GM12878 (cell line): ENCODE measurements around the gene AGAP3. TPM values are rescaled to one million over a fixed set of nuclear protein-coding genes. Genes with fewer than 3 reads are reported as not detected.

Experiments used
- ATAC-seq: fragments of 200-7000 bp; cut with Tn5 transposase; 3 replicates; pipeline ENCODE4 v1.9.1; 2020; ENCODE audit warnings: mild to moderate bottlenecking, moderate library complexity
- BruUV-seq: library from RNA; stranded (reverse); fragments of 400-500 nt; replicated peaks from 2 replicates; lab custom pipeline; 2021; lab: Mats Ljungman, UMichigan
- CTCF ChIA-PET: fragments of 300-600 bp; sonication (Branson Sonifier 250); formaldehyde crosslinking; extraction: SDS; loops from one replicate; lab custom pipeline; 2021; ENCODE audit warnings: inconsistent platforms; lab: Yijun Ruan, JAX
- POLR2A ChIA-PET: fragments of 350-600 bp; formaldehyde crosslinking; extraction: SDS; loops from one replicate; lab custom pipeline; 2021; ENCODE audit warnings: inconsistent platforms; lab: Charles Lee
- RAD21 ChIA-PET: fragments of 300-600 bp; sonication (Branson Sonifier 250); formaldehyde crosslinking; loops from one replicate; lab custom pipeline; 2023; ENCODE audit warnings: antibody characterized with exemption; ENCODE audit not compliant: unreplicated experiment; lab: Charles Lee
- SMC1A ChIA-PET: fragments of 300-600 bp; sonication (Branson Sonifier 250); formaldehyde crosslinking; loops from one replicate; lab custom pipeline; 2023; ENCODE audit not compliant: unreplicated experiment, uncharacterized antibody; lab: Charles Lee
- DNase-seq: peaks from one replicate; pipeline ENCODE4 v3.0.0-alpha.2; 2011; ENCODE audit warnings: low read depth, low spot score
- FAIRE-seq: peaks from 3 replicates; lab custom pipeline; 2011; peaks lifted over from hg19 to GRCh38; lab: Jason Lieb, UNC
- H2AFZ ChIP-seq: 2 replicates; pipeline ENCODE4 v1.6.0; 2011; ENCODE audit warnings: low read depth, low read length, control low read depth; ENCODE audit not compliant: control insufficient read depth
- H3K27ac ChIP-seq: 2 replicates; pipeline ENCODE4 v1.5.1; 2011; ENCODE audit warnings: control low read depth; ENCODE audit not compliant: control insufficient read depth, insufficient read depth
- H3K27me3 ChIP-seq, 2 experiments: replicated peaks in 1 of 2; 2 replicates each; pipeline versions ENCODE4 v1.6.0 to v1.6.1; 2011; ENCODE audit warnings: low read length in 1 of 2; ENCODE audit not compliant: control insufficient read depth in 2 of 2, insufficient read depth in 2 of 2
- H3K36me3 ChIP-seq, 2 experiments: 2 replicates each; pipeline ENCODE4 v1.5.1; 2011; ENCODE audit warnings: low read length in 1 of 2; ENCODE audit not compliant: control insufficient read depth in 2 of 2, insufficient read depth in 2 of 2
- H3K4me1 ChIP-seq: 2 replicates; pipeline ENCODE4 v1.6.1; 2011; ENCODE audit warnings: mild to moderate bottlenecking, low read length, moderate library complexity, mixed read lengths; ENCODE audit not compliant: control insufficient read depth, insufficient read depth
- H3K4me2 ChIP-seq: 2 replicates; pipeline ENCODE4 v1.6.0; 2011; ENCODE audit warnings: control low read depth; ENCODE audit not compliant: control insufficient read depth, insufficient read depth
- H3K4me3 ChIP-seq: fragments of 200-600 bp; sonication (generic); 2 replicates; pipeline ENCODE4 v1.5.1; 2016
- H3K79me2 ChIP-seq: 2 replicates; pipeline ENCODE4 v1.6.0; 2011; ENCODE audit warnings: low read length; ENCODE audit not compliant: control insufficient read depth, insufficient read depth
- H3K9ac ChIP-seq: 2 replicates; pipeline ENCODE4 v1.8.0; 2011; ENCODE audit warnings: low read length, control low read depth, mixed read lengths; ENCODE audit not compliant: control insufficient read depth, insufficient read depth
- H3K9me3 ChIP-seq: replicated peaks from 3 replicates; pipeline ENCODE4 v1.5.1; 2011; ENCODE audit warnings: mild to moderate bottlenecking, low read length; ENCODE audit not compliant: control insufficient read depth, insufficient read depth
- H4K20me1 ChIP-seq: 2 replicates; pipeline ENCODE4 v1.6.0; 2011; ENCODE audit not compliant: control insufficient read depth, insufficient read depth
- BCL3 ChIP-seq: IDR thresholded peaks from 2 replicates; pipeline ENCODE4 v1.6.1; 2011; ENCODE audit warnings: borderline replicate concordance, low read depth, mild to moderate bottlenecking, moderate library complexity, low read length; ENCODE audit not compliant: insufficient read depth, poor library complexity, severe bottlenecking
- BCLAF1 ChIP-seq: fragments of 450-650 bp; IDR thresholded peaks from 2 replicates; pipeline ENCODE4 v1.6.1; 2017; ENCODE audit warnings: antibody characterized with exemption, mild to moderate bottlenecking, moderate library complexity
- GABPA ChIP-seq: IDR thresholded peaks from 2 replicates; pipeline ENCODE4 v1.6.1; 2014; ENCODE audit warnings: antibody characterized with exemption, low read depth, mild to moderate bottlenecking, inconsistent platforms
- IRF3 ChIP-seq: fragments of 450-650 bp; IDR thresholded peaks from 2 replicates; pipeline ENCODE4 v1.6.1; 2014; ENCODE audit warnings: mild to moderate bottlenecking
- MXI1 ChIP-seq: fragments of 150-350 bp; IDR thresholded peaks from 2 replicates; pipeline ENCODE4 v1.6.1; 2011; ENCODE audit warnings: low read depth, mild to moderate bottlenecking, inconsistent platforms, low read length, improper control_type of control experiment
- MYB ChIP-seq: fragments of 150-350 bp; IDR thresholded peaks from 2 replicates; pipeline ENCODE4 v1.6.1; 2014; ENCODE audit warnings: mild to moderate bottlenecking, low read depth, low read length, borderline replicate concordance
- POU2F2 ChIP-seq: IDR thresholded peaks from 3 replicates; pipeline ENCODE4 v1.6.1; 2011; ENCODE audit warnings: low read depth, mild to moderate bottlenecking, low read length, borderline replicate concordance
- RAD51 ChIP-seq: fragments of 450-650 bp; IDR thresholded peaks from 2 replicates; pipeline ENCODE4 v1.6.1; 2016; ENCODE audit warnings: moderate library complexity, mild to moderate bottlenecking, inconsistent platforms
- RB1 ChIP-seq: fragments of 450-650 bp; formaldehyde crosslinking; IDR thresholded peaks from 2 replicates; pipeline ENCODE4 v1.6.1; 2017; ENCODE audit warnings: mild to moderate bottlenecking, borderline replicate concordance
- ZBED1 ChIP-seq: IDR thresholded peaks from 2 replicates; pipeline ENCODE4 v1.6.1; 2016; ENCODE audit warnings: borderline replicate concordance
- ZNF622 ChIP-seq: fragments of 450-650 bp; IDR thresholded peaks from 2 replicates; pipeline ENCODE4 v1.6.1; 2017; ENCODE audit warnings: mild to moderate bottlenecking, inconsistent platforms
- WGBS: methylation state at CpG from one replicate; pipeline ENCODE4 v1.1.6; 2016; ENCODE audit warnings: low lambda C conversion rate; ENCODE audit not compliant: insufficient replicate concordance, insufficient coverage; ENCODE audit errors: missing lambda C conversion rate; 5-methylcytosine and 5-hydroxymethylcytosine counted together
- in situ Hi-C: fragments of 300-500 bp; cut with MboI; formaldehyde crosslinking; loops from 9 replicates; pipeline ENCODE4 v1.14.3; 2018; ENCODE audit warnings: mixed read lengths
- intact Hi-C: fragments of 100-400 bp; cut with micrococcal nuclease; formaldehyde crosslinking; loops from one replicate; pipeline ENCODE4 v1.14.2; 2022; ENCODE audit not compliant: unreplicated experiment
- polyA plus RNA-seq, 11 experiments: library from polyadenylated mRNA; depleted of rRNA in 4 of 11; unstranded in 6 of 11; stranded (reverse) in 5 of 11; fragments of >200 nt; fragmentation: Nextera tagmentation in 4 of 11; fragmentation: Illumina TruSeq in 1 of 11; extraction: Ambion mirVana in 4 of 11; extraction: Trizol in 1 of 11; gene quantifications; 1 replicate in 1 of 11; 2 replicates in 10 of 11; pipeline versions ENCODE4 v1.2.1 to v1.2.3, GENCODE V29; 2011 to 2016; ENCODE audit warnings: inconsistent platforms in 2 of 11, missing spikeins in 2 of 11, low read depth in 1 of 11
- total RNA-seq, 4 experiments: library from RNA; depleted of rRNA in 3 of 4; stranded (reverse); fragments of >200 nt in 3 of 4; fragmentation: Illumina TruSeq in 1 of 4; extraction: Trizol in 1 of 4; gene quantifications; 2 replicates each; pipeline versions ENCODE4 v1.2.1 to v1.2.3, GENCODE V29; 2013 to 2021

AGAP3 gene
- total and polyA plus RNA-seq, 10 of the 15 experiments (the other 5 are each of a cell fraction or from before 2014, with no cell fraction given) = 1.8 to 68.1 (median 15.7) TPM

GRCh38 chr7:151179946-151180345 lies 93.7 kb downstream of the AGAP3 start (continued):
- TF ChIP-seq BCLAF1 (no peak), IRF3 (no peak), BCL3 (no peak), ZBED1 (no peak)

- H3K9ac ChIP-seq = no peak overlapping the region
- H3K4me2 ChIP-seq = no peak overlapping the region
- H3K9me3 ChIP-seq = no peaks in the 10 kb centered on the region
- in situ Hi-C loops (no loop called here), intact Hi-C loops (no loop called here)
- BruUV-seq = no TSS peak
- H3K27ac ChIP-seq = no peak overlapping the region
- no peaks in the 10 kb centered on the region; the same call in 1 of the 2 replicates for H4K20me1 ChIP-seq
- peaks cover 0 to 4% of the 10 kb centered on the region in 2 experiments; a peak in 3 of 4 replicates for H3K27me3 ChIP-seq
- ChIA-PET SMC1A (no interaction called here), POLR2A (no interaction called here), CTCF (no interaction called here), RAD21 (no interaction called here)
- H3K4me3 ChIP-seq = no peak overlapping the region
- no peak for DNase-seq
- no peak for FAIRE-seq
- no peaks in the 10 kb centered on the region for H3K4me1 ChIP-seq
- no peak overlapping the region for H2AFZ ChIP-seq
- H3K79me2 ChIP-seq = no peaks in the 10 kb centered on the region
- 53% methylated on average over 22 of the region's 22 CpGs for WGBS
- no peak for ATAC-seq
- TF ChIP-seq MYB (no peak), GABPA (no peak), POU2F2 (no peak), RB1 (no peak), MXI1 (no peak), ZNF622 (no peak), RAD51 (no peak)
- no peaks in the 10 kb centered on the region for H3K36me3 ChIP-seq
These were observed 94.7 kb downstream of the AGAP3 start for GRCh38 chr7:151181011-151181431.
